Upper lobe of left lung (tissue), 6 donors: ENCODE measurements around the gene FAXDC2. TPM values are rescaled to one million over a fixed set of nuclear protein-coding genes. Genes with fewer than 3 reads are reported as not detected.

ENCODE experiments used
- ATAC-seq, 2 donors: fragments of 200-7000 bp; cut with Tn5 transposase; one replicate each; pipeline ENCODE4 v1.9.1; 2022; ENCODE audit warnings: mild to moderate bottlenecking in 2 of 2, moderate library complexity in 2 of 2; ENCODE audit not compliant: low FRiP score in 2 of 2
- DNase-seq, 2 donors: peaks; one replicate each; pipeline ENCODE4 v3.0.0-alpha.2; 2019 to 2020
- H3K27ac ChIP-seq, 4 donors: fragments of 200-600 bp; sonication (generic); one replicate each; pipeline ENCODE4 v1.5.1; 2016 to 2019
- H3K27me3 ChIP-seq, 4 donors: fragments of 200-600 bp; sonication (generic); one replicate each; pipeline ENCODE4 v1.5.1; 2017 to 2019
- H3K36me3 ChIP-seq, 4 donors: fragments of 200-600 bp; sonication (generic); one replicate each; pipeline ENCODE4 v1.5.1; 2016 to 2019
- H3K4me1 ChIP-seq, 4 donors: fragments of 200-600 bp; sonication (generic); one replicate each; pipeline ENCODE4 v1.5.1; 2018 to 2019
- H3K4me3 ChIP-seq, 4 donors: fragments of 200-600 bp; sonication (generic); one replicate each; pipeline ENCODE4 v1.5.1; 2017 to 2019; ENCODE audit warnings: mild to moderate bottlenecking in 2 of 4, moderate library complexity in 1 of 4
- H3K9me3 ChIP-seq, 4 donors: fragments of 200-600 bp; sonication (generic); one replicate each; pipeline ENCODE4 v1.5.1; 2018 to 2019
- EP300 ChIP-seq, 4 donors: sonication (generic); formaldehyde crosslinking; IDR thresholded peaks; one replicate each; pipeline ENCODE4 v1.5.1; 2017; ENCODE audit warnings: antibody characterized with exemption in 4 of 4, control low read depth in 2 of 4
- POLR2A ChIP-seq, 4 donors: fragments of 450-650 bp; IDR thresholded peaks; one replicate each; pipeline ENCODE4 v1.5.1; 2016 to 2017; ENCODE audit warnings: antibody characterized with exemption in 4 of 4, mild to moderate bottlenecking in 2 of 4
- POLR2AphosphoS5 ChIP-seq, 2 donors: sonication (generic); formaldehyde crosslinking; IDR thresholded peaks; one replicate each; pipeline ENCODE4 v1.5.1; 2017; ENCODE audit warnings: antibody characterized with exemption in 2 of 2
- WGBS, 2 donors: methylation state at CpG; one replicate each; pipeline ENCODE4 v1.1.5; 2017 to 2018; 5-methylcytosine and 5-hydroxymethylcytosine counted together
- total RNA-seq, 6 donors: library from RNA; depleted of rRNA in 4 of 6; stranded (reverse); fragments of >200 nt in 4 of 6; gene quantifications; one replicate each; pipeline versions ENCODE4 v1.1.0 to v1.2.1, GENCODE V29; 2016 to 2021
- TF ChIP-seq, protein P1 (sequence below), 6 experiments: fragments of 450-650 bp in 4 of 6; fragments of 200-600 bp in 2 of 6; sonication (generic) in 2 of 6; IDR thresholded peaks; one replicate each; pipeline ENCODE4 v1.5.1; 2016 to 2019; ENCODE audit warnings: antibody characterized with exemption in 6 of 6
- donor health status: DM: no; HTN: no; CAD: no; lungs with moderate emphysema.
- donor health status: DM: no; HTN: yes; CAD: no; lungs with severe emphysema.

Gene FAXDC2
- total RNA-seq, 6 donors from 2014 or later, result 41.7 to 147 (median 60.2) TPM

DNA sequence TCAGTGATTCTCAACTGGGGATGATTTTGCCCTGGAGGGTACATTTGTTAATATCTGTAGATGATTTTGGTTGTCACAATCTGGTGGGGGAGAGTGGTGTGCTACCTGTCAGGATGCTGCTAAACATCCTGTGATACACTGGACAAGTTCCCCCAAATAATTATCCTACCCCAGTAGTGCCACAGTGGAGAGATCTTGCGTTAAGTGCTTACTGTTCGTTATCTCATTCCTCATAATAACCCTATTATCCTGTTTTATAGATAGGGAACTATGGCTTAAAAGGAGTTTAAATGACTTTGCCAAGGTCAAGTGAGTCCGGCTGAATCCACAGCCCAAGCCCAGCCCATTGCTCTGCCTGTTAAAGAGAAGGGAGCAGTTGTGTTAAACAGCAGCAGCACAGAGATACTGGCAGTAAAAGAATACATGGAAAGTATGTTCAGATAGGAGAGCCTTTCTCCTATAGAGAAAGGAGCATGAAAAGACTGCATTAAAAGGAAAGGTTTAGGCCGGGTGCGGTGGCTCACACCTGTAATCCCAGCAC, 23.5 kb upstream of the FAXDC2 start:
- Histone ChIP-seq H3K9me3 (peaks cover 0 to 10% (median 9%) of the 10 kb centered on the region in 4 donors), H3K27ac (peak overlapping the region; percentile 57 to 79 (median 66)), H3K4me1 (peaks cover 4 to 21% (median 8%) of the 10 kb centered on the region in 4 donors), H3K27me3 (no peaks in the 10 kb centered on the region), H3K4me3 (no peak overlapping the region), H3K36me3 (peaks cover 25 to 75% (median 65%) of the 10 kb centered on the region in 4 donors)
- DNase-seq (no peak), ATAC-seq (no peak)
- WGBS, 2 donors, result 72 to 80% methylated on average over 5 of the region's 5 CpGs
- TF ChIP-seq POLR2A (IDR thresholded peaks at IDR 0.05), result no peak
- no peak for TF ChIP-seq POLR2AphosphoS5 (IDR thresholded peaks at IDR 0.05)
- TF ChIP-seq, protein P1, sequence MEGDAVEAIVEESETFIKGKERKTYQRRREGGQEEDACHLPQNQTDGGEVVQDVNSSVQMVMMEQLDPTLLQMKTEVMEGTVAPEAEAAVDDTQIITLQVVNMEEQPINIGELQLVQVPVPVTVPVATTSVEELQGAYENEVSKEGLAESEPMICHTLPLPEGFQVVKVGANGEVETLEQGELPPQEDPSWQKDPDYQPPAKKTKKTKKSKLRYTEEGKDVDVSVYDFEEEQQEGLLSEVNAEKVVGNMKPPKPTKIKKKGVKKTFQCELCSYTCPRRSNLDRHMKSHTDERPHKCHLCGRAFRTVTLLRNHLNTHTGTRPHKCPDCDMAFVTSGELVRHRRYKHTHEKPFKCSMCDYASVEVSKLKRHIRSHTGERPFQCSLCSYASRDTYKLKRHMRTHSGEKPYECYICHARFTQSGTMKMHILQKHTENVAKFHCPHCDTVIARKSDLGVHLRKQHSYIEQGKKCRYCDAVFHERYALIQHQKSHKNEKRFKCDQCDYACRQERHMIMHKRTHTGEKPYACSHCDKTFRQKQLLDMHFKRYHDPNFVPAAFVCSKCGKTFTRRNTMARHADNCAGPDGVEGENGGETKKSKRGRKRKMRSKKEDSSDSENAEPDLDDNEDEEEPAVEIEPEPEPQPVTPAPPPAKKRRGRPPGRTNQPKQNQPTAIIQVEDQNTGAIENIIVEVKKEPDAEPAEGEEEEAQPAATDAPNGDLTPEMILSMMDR (IDR thresholded peaks at IDR 0.05), result no peak
- no peak for TF ChIP-seq EP300 (IDR thresholded peaks at IDR 0.05)

DNA sequence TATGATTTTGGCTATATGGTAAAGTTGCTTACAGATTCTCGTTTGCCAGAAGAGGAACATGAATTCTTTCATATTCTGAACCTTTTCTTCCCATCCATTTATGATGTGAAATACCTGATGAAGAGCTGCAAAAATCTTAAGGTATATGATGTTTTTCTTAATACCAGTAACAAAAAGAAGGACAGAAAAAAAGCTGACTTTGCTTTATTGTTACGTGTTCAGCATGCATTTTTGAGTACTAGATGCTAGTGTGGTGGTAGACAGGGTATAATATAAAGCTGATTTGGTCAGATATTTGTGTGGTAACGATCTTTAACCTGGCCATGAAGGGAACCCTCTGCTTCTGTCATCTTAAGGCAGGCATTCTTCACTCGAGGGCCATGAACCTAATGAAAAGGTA, 21.3 kb upstream of the FAXDC2 start:
- DNase-seq (no peak), ATAC-seq (no peak)
- H3K27ac ChIP-seq, result peak overlapping the region in 1 of 4 donors; percentile 74
- TF ChIP-seq, protein P1 (IDR thresholded peaks at IDR 0.05), result no peak
- TF ChIP-seq EP300 (IDR thresholded peaks at IDR 0.05), result no peak
- no peak for TF ChIP-seq POLR2AphosphoS5 (IDR thresholded peaks at IDR 0.05)
- TF ChIP-seq POLR2A (IDR thresholded peaks at IDR 0.05), result no peak
- H3K9me3 ChIP-seq, result no peaks in the 10 kb centered on the region
- no peak overlapping the region for H3K4me3 ChIP-seq
- H3K36me3 ChIP-seq, result peaks cover 25 to 85% (median 73%) of the 10 kb centered on the region in 4 donors
- no peaks in the 10 kb centered on the region for H3K27me3 ChIP-seq
- peaks cover 5 to 26% (median 11%) of the 10 kb centered on the region in 4 donors for H3K4me1 ChIP-seq
- 94 to 96% methylated on average over 4 of the region's 4 CpGs for WGBS, 2 donors

DNA sequence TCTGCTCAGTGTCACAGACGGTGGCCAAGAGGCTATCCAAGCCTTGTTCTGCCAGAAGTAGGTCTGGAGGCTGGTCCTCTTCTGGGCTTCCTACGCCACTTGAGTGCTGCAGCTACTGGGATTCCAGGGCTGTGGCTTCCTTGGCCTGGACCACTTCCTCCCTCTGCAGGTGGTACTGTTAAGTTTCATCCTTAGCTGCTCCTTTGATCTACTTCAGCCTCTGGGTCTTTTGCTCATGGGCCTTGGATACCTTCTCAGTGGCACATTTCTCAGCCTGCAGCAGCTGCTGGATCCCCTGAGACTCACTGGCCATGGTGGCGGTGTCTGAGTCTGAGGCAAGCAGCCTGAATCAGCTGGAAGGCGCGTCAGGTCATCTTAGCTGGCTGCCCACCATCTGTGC, 18.3 kb upstream of the FAXDC2 start:
- Histone ChIP-seq H3K27me3 (no peaks in the 10 kb centered on the region), H3K9me3 (no peaks in the 10 kb centered on the region), H3K4me3 (no peak overlapping the region), H3K4me1 (peaks cover 15 to 34% (median 28%) of the 10 kb centered on the region in 4 donors), H3K36me3 (peaks cover 12 to 85% (median 66%) of the 10 kb centered on the region in 4 donors), H3K27ac (no peak overlapping the region)
- TF ChIP-seq, protein P1 (IDR thresholded peaks at IDR 0.05), result peak in 2 of 6 experiments; percentile 8 to 10
- TF ChIP-seq POLR2A (IDR thresholded peaks at IDR 0.05) (no peak), POLR2AphosphoS5 (IDR thresholded peaks at IDR 0.05) (no peak)
- DNase-seq (peak in 1 of 2 donors; percentile 41), ATAC-seq (peak in 1 of 2 donors; percentile 18)
- 90 to 92% methylated on average over 5 of the region's 5 CpGs for WGBS, 2 donors

DNA sequence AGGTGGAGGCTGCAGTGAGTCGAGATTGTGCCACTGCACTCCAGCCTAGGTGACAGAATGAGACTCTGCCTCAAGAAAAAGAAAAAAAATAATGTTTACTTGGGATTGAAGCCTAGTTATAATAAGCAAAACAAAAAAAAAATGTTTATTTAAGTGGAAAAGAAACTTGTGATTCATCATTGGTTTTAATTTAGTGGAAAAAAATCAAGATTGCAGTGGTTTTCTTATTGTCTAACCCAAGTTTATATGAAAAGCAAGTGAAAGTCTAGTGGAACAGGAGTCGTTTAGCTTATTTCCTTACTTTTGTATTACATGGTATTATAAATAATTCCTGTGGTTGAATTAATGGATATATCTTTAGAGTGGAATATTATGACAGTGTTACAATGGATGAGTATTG, 16.4 kb upstream of the FAXDC2 start:
- DNase-seq (no peak), ATAC-seq (no peak)
- Histone ChIP-seq H3K27ac (peak overlapping the region in 1 of 4 donors; percentile 4), H3K36me3 (peaks cover 3 to 74% (median 52%) of the 10 kb centered on the region in 4 donors), H3K9me3 (no peaks in the 10 kb centered on the region), H3K4me3 (no peak overlapping the region), H3K4me1 (peaks cover 30 to 38% (median 36%) of the 10 kb centered on the region in 4 donors), H3K27me3 (no peaks in the 10 kb centered on the region)
- no peak for TF ChIP-seq POLR2AphosphoS5 (IDR thresholded peaks at IDR 0.05)
- TF ChIP-seq, protein P1 (IDR thresholded peaks at IDR 0.05), result no peak
- TF ChIP-seq POLR2A (IDR thresholded peaks at IDR 0.05), result no peak
- no peak for TF ChIP-seq EP300 (IDR thresholded peaks at IDR 0.05)
- WGBS, 2 donors, result 71 to 75% methylated on average over 2 of the region's 2 CpGs
